Measurements from ENCODE around the gene DUSP10.

Gene DUSP10

GRCh38 chr1:221690858-221691257 lies 51.0 kb downstream of the DUSP10 start:
- DNase-seq = no peak

- no peak for DNase-seq
Observed at GRCh38 chr1:221689138-221689537, 52.8 kb downstream of the DUSP10 start.

GRCh38 chr1:221688488-221688843 lies 53.4 kb downstream of the DUSP10 start:
- DNase-seq = no peak

- no peak for DNase-seq
Observed at GRCh38 chr1:221687836-221688487, 53.9 kb downstream of the DUSP10 start.

GRCh38 chr1:221683681-221684080 lies 58.2 kb downstream of the DUSP10 start:
- no peak for DNase-seq

- no peak for DNase-seq
Observed at GRCh38 chr1:221680085-221680484, 61.8 kb downstream of the DUSP10 start.

GRCh38 chr1:221678014-221678413 lies 63.9 kb downstream of the DUSP10 start:
- no peak for DNase-seq

GRCh38 chr1:221675880-221676800 lies 65.7 kb downstream of the DUSP10 start:
- DNase-seq = no peak

- no peak for DNase-seq
Observed at GRCh38 chr1:221672965-221673364, 68.9 kb downstream of the DUSP10 start.

GRCh38 chr1:221672239-221672645 lies 69.6 kb downstream of the DUSP10 start:
- DNase-seq = no peak

GRCh38 chr1:221670081-221670480 lies 71.8 kb downstream of the DUSP10 start:
- no peak for DNase-seq

GRCh38 chr1:221669441-221669840 lies 72.4 kb downstream of the DUSP10 start:
- no peak for DNase-seq

- no peak for DNase-seq
Observed at GRCh38 chr1:221667504-221667903, 74.4 kb downstream of the DUSP10 start.

- no peak for DNase-seq
Observed at GRCh38 chr1:221664253-221664652, 77.6 kb downstream of the DUSP10 start.

GRCh38 chr1:221663321-221663720 lies 78.6 kb downstream of the DUSP10 start:
- no peak for DNase-seq

GRCh38 chr1:221655766-221656305 lies 86.1 kb downstream of the DUSP10 start:
- no peak for DNase-seq

All from activated effector memory CD4-positive, alpha-beta T cell treated with Interleukin-2 at 50 U/mL for 16 hours (primary cell).